T follicular helper cell (primary cell): ENCODE measurements around the gene SEC16A.
"Not testable (repeated sequence)": the region's sequence is repeated elsewhere in the genome, so short reads cannot be mapped to it uniquely, and the experiment has no call there.

Experiments
- DNase-seq: peaks from one replicate; pipeline ENCODE4 v3.0.0-alpha.2; 2020; ENCODE audit warnings: low read depth

SEC16A gene

GRCh38 chr9:136419092-136419420, 63.8 kb downstream of the SEC16A start:
- no peak for DNase-seq

GRCh38 chr9:136418182-136419091, 64.4 kb downstream of the SEC16A start:
- no peak for DNase-seq

DNA sequence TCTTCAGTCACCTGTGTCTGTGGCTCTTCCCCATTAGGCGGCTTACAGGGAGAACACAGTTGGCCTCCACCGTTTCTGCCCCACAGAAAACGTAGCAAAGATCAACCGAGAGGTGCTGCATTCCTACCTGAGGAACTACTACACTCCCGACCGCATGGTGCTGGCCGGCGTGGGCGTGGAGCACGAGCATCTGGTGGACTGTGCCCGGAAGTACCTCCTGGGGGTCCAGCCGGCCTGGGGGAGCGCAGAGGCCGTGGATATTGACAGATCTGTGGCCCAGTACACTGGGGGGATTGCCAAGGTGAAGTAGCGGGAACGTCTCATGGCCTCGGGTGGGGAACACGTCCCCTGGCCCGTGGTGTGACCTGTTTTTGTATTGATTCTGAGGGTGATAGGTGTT, 65.9 kb downstream of the SEC16A start:
- DNase-seq, result no peak

DNA sequence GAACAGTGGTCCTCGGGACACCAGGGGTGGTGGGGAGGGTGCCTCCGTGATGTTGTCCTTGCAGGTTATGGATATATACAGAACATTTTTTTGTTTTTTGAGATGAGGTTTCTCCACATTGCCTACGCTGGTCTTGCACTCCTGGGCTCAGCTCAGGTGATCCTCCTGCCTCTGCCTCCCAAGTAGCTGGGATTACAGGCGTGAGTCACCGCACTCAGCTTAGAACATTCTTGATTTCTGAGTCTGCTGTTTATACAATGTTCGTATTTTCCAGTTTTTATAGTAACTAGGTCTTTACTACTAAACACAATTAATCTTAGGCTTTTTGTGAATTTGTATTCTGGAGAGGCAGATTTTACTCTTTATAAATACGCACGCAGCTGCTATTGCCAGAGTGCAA, 66.4 kb downstream of the SEC16A start:
- DNase-seq, result no peak

DNA sequence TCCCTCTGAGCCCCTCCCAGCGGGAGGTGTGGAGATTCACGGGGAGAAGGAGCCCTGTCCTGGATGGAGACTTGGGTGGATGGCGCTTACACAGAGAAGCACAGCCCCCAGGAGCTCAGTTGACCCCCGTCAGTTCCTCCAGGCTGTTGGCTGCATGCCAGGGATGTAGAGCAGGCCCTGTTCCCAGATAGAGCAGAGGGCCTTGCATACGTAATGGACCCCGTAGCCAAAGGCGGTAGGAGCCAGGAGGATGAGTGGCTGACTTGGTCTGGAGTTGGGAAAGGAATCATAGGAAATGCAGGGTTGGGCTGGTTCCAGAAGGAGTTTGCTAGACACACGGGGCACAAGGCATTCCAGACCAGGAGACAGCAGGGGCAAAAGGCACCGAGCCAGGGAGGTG, 69.9 kb downstream of the SEC16A start:
- DNase-seq, result no peak

DNA sequence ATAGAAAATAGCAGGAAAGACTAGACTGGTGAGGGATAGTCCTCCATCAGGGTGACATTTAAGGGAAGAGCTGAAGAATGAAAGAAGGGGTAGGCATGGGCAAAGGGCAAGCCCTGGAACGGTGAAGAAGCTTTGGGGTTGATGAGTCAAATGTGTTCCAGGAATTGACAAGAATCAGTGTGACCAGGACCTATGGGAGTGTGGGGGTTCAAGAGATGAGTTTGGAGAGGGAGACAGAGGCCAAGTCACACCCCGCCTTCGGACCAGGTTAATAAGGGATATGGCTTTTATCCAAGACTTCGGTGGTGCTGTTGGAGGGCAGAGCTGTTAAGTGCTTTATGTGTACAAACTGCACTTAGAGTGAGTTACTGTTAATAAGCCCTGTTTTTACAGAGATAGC, 71.5 kb downstream of the SEC16A start:
- no peak for DNase-seq

DNA sequence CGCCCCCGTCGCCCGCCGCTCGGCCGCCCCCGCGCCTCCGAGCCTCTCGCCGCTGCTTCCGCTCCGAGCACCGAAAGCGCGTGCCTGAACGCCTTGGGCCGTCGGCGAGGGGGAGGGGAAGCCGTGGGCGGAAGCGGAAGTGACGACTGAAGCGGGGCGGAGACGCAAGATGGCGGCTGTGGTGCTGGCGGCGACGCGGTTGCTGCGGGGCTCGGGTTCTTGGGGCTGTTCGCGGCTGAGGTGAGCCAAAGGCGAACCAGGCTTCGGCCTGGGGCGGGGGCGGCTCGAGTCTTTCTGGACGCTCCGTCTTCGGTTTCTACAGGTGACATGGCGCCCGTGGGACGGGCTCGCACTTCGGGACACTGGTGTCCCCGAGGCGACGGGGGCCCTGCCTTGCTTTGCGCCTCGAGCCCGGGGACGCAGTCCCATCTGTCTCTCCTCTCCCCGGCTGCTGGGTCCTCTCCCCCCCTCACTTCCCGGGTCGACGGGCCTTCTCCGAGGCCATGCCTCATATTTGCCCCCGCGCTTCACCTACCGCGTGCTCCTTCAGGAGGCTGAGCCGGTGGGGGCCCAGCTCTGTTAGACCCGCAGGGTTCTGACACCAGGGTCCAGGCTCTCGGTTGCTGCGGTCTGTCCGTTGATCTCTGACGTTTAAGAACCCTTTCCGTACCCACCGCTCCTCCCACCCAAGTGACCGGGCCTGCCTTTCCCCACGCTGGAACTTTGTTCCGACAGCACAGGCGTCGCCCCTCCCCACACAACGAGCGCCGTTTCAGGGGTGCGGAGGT, 72.1 kb downstream of the SEC16A start, which contains the start of the genes ENTR1 and PMPCA:
TSS of gene ENTR1 (minus strand) at position 115 of the 788 bp plus-strand sequence. CDS start 217 bp downstream, outside the sequence.
TSS of gene PMPCA (plus strand) at position 159 of the 788 bp plus-strand sequence. CDS start at position 170, 11 bp downstream.
- peak; percentile 93 for DNase-seq

DNA sequence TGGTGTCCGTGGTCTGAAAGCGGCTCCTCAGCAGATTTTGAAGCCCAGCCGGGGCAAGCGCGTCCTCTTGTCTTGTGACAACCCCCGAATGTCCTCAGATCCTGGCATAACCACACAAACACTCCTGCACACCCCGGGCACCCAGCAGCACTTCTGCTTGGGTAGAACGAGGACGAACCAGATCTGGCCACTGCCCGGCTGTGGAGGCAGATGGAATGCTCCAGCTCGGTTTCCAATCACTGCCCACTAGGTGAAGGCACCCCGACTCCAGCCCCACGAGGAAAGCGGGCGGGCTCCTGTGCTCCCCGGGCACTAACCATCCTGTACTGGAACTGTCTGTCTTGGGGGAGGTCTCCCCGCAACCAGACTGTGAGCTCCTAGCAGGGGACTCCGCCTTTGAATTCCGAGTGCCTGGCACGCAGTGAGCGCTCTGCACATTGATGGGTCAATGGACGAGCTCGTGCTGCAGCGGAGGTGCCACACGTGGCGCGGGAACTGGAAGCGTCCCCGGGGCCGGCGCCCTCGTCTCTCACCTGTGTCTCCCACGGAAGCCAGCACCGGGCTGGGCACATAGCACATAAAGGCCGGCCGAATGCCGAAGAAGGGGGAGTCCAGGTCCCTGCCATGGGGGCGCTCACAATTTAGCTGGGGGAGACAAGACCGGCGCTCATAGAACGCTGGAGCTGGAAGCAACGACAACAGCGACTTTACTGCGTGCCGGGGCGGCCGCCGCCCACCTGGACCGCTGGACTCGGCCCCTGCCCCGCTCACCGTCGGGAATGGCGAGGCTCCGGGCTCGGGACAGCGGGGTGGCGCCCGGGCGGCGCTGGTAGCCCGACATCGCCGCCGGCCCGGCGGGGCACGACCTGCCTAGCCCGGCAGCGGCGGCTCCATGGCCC, 73.0 kb downstream of the SEC16A start:
- no peak for DNase-seq

- no peak for DNase-seq
Observed at GRCh38 chr9:136407911-136408310, 74.9 kb downstream of the SEC16A start.

GRCh38 chr9:136407061-136407460, 75.8 kb downstream of the SEC16A start:
- not testable (repeated sequence) for DNase-seq

DNA sequence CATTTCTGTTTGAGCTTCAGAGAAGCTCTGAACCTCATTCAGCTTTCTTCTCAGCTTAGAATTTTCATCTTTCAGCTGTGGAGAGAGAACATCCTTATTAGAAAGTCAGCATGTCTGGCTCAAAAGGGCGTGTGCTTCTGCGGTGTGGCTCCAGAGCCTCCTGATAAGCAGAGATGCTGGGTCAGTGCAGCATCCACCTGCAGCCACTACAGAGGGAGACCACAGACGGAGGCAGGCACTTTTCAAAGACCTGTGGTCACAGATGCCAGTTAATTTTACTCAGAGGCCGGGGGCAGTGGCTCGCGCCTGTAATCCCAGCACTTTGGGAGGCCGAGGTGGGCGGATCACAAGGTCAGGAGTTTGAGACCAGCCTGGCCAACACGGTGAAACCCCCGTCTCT, 76.9 kb downstream of the SEC16A start:
- DNase-seq, result not testable (repeated sequence)

GRCh38 chr9:136405481-136405880, 77.4 kb downstream of the SEC16A start:
- DNase-seq, result no peak

- no peak for DNase-seq
Observed at GRCh38 chr9:136404801-136405136, 78.1 kb downstream of the SEC16A start.

- DNase-seq, result no peak
Observed at GRCh38 chr9:136403915-136404800, 78.7 kb downstream of the SEC16A start.

- peak; percentile 56 for DNase-seq
Observed at GRCh38 chr9:136403538-136403914, 79.3 kb downstream of the SEC16A start.

DNA sequence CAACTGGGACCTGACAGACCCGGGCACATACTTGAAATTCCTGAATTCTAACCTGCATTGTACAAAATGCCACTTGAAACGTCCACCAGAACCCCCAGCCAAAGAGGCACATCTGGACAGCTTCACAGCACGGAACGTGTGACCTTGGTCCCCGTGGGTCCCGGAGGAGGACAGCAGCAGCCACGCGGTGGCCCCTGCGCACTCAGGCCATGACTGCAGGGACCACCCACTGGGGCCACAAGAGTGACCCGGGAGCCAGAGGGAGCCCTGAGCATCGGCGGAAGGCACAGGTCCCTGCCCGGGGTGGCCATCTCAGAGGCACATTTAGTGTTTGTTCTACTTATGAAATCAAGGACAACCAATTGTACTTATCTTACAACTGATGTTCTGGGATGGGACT, 80.8 kb downstream of the SEC16A start:
- DNase-seq, result no peak

DNA sequence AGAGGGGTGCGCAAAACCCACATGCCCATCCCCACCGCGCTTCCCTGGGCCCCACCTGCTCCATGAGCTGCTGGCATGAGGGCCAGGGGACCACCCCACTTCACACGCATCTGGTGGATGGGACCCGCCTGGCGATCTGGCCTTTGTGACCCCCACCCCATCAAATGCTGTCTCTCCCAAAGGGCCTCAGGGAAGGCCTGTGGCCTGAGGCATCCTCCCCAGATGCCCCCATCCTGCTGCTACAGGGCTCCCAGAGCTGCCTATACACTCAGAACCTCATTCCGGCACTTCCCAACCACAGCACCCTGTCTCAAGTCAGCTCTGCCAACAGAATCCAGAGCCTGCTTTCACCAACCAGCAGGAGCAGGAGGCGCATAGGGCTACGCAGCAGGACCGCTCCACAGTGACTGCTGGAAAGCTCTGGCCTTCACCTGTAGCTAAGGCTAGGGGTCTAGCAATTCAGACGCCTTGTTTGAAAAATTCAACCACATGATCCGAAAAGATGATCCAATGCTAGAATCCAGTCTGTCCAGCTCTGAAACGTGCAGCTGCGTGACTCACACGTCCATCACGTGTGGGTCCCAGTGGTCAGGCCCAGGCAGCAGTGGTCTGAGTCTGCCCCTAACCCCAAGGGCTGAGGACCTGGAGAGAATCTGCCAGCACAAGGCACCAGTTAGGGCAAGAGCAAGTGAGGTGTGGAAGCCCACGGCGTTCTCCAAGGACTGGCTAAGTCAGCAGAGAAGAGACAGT, 81.5 kb downstream of the SEC16A start:
- no peak for DNase-seq

DNA sequence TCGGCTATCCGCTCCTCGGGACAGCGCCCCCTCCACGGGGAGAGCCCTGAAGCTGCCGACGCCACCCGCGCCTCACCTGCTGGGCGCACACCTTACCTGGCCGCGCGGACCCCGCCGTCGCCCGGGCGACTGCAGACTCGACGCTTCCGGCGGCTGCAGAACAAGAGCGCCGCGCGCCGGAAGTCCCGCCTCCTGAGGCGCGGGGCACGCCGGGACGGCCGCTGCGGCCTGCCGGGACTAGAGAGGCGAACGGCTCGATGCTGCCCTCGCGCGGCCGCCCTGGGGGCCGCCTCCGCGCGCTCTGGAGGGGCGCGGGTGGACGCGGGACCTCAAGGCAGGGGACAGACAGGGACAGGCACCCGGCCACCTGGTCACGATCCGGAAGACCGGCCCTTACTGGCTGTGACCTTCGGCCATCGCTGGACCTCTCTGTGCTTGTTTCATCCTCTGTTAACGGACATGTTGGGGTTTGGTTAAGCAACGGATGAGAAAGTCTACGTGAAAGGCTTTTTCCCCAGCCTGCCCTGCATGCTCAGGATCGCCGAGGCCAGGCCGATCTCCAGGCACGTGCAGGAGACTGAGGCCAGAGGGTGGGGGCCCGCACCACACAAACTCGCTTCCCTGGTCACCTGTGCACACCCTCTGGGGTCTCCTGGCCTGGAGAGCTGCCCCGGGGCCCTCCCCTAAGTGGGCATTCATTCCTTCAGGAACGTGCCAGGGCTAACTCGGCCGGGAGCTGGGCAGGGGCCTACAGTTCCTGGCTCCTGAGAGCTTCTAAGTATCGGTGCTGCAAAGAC, 82.6 kb downstream of the SEC16A start, which contains the start of gene SNAPC4:
TSS of gene SNAPC4 (minus strand) at position 133 of the 797 bp plus-strand sequence. CDS start 1,742 bp downstream, outside the sequence.
- DNase-seq, result peak; percentile 80
